Neural cell (in vitro differentiated cells): ENCODE results near the gene ITGA1. TPM values are rescaled to one million over a fixed set of nuclear protein-coding genes. Genes with fewer than 3 reads are reported as not detected.

Experiments
- H2AFZ ChIP-seq: fragments of 200-600, 300-800 bp; sonication (generic), shearing (Covaris generic); 2 replicates; pipeline ENCODE4 v1.6.0; 2014; ENCODE audit warnings: low read depth, mild to moderate bottlenecking, antibody characterized with exemption, low read length, moderate library complexity
- H3F3A ChIP-seq: fragments of 200-600 bp; shearing (Covaris generic); 2 replicates; pipeline ENCODE4 v1.6.1; 2016; ENCODE audit warnings: mild to moderate bottlenecking, moderate library complexity, mixed read lengths, antibody characterized with exemption, low read length; ENCODE audit not compliant: insufficient read depth, poor library complexity, severe bottlenecking
- H3K27ac ChIP-seq: fragments of 200-600, 300-800 bp; sonication (generic), shearing (Covaris generic); 2 replicates; pipeline ENCODE4 v1.5.1; 2014; ENCODE audit warnings: mild to moderate bottlenecking, low read length, moderate library complexity
- H3K27me3 ChIP-seq: fragments of 300-800, 200-600 bp; sonication (generic), shearing (Covaris generic); 2 replicates; pipeline ENCODE4 v1.6.0; 2014; ENCODE audit warnings: mild to moderate bottlenecking, low read depth, low read length, moderate library complexity; ENCODE audit not compliant: insufficient read depth
- H3K36me3 ChIP-seq: fragments of 300-800, 200-600 bp; sonication (generic), shearing (Covaris generic); 2 replicates; pipeline ENCODE4 v1.5.1; 2014; ENCODE audit warnings: mild to moderate bottlenecking, antibody characterized with exemption, low read length, moderate library complexity; ENCODE audit not compliant: insufficient read depth
- H3K4me2 ChIP-seq: fragments of 300-800, 200-600 bp; sonication (generic), shearing (Covaris generic); 2 replicates; pipeline ENCODE4 v1.6.0; 2014; ENCODE audit warnings: mild to moderate bottlenecking, low read length
- H3K4me3 ChIP-seq: fragments of 300-800, 200-600 bp; sonication (generic), shearing (Covaris generic); 2 replicates; pipeline ENCODE4 v1.5.1; 2014; ENCODE audit warnings: mild to moderate bottlenecking, low read length, moderate library complexity
- H3K79me2 ChIP-seq: fragments of 200-600 bp; shearing (Covaris generic); replicated peaks from 2 replicates; pipeline ENCODE4 v1.6.0; 2014; ENCODE audit warnings: mild to moderate bottlenecking, low read length, moderate library complexity; ENCODE audit not compliant: insufficient read depth
- H3K9ac ChIP-seq: fragments of 300-800, 200-600 bp; sonication (generic), shearing (Covaris generic); 2 replicates; pipeline ENCODE4 v1.6.1; 2016; ENCODE audit warnings: mild to moderate bottlenecking, low read length, mixed read lengths
- H3K9me2 ChIP-seq: fragments of 200-600 bp; shearing (Covaris generic); 2 replicates; pipeline ENCODE4 v1.6.1; 2016; ENCODE audit warnings: mild to moderate bottlenecking, low read length, mixed read lengths; ENCODE audit not compliant: insufficient read depth
- H3K9me3 ChIP-seq: fragments of 200-600, 300-800 bp; sonication (generic), shearing (Covaris generic); 2 replicates; pipeline ENCODE4 v1.6.1; 2016; ENCODE audit warnings: mild to moderate bottlenecking, mixed run types, low read length, moderate library complexity, mixed read lengths
- H4K20me1 ChIP-seq: fragments of 200-600 bp; shearing (Covaris generic); 2 replicates; pipeline ENCODE4 v1.6.1; 2016; ENCODE audit warnings: mild to moderate bottlenecking, mixed run types; ENCODE audit not compliant: insufficient read depth
- CTCF ChIP-seq: fragments of 450-650 bp; IDR thresholded peaks from 2 replicates; pipeline ENCODE4 v1.5.1; 2014; ENCODE audit warnings: antibody characterized with exemption, mild to moderate bottlenecking, moderate library complexity; ENCODE audit not compliant: poor library complexity, severe bottlenecking
- EP300 ChIP-seq: fragments of 450-650 bp; conservative IDR thresholded peaks from 2 replicates; pipeline ENCODE4 v1.6.1; 2014; ENCODE audit warnings: antibody characterized with exemption, mild to moderate bottlenecking, moderate library complexity; ENCODE audit not compliant: poor library complexity, severe bottlenecking
- EZH2 ChIP-seq: fragments of 200-600, 300-800 bp; shearing (Covaris generic), sonication (generic); IDR thresholded peaks from 2 replicates; pipeline ENCODE4 v1.6.1; 2014; ENCODE audit warnings: antibody characterized with exemption, low read length, borderline replicate concordance, mild to moderate bottlenecking; ENCODE audit not compliant: insufficient read depth, poor library complexity, severe bottlenecking
- MXI1 ChIP-seq: fragments of 450-650 bp; conservative IDR thresholded peaks from 2 replicates; pipeline ENCODE4 v1.6.1; 2014; ENCODE audit warnings: antibody characterized with exemption, mild to moderate bottlenecking; ENCODE audit not compliant: poor library complexity, severe bottlenecking
- RAD21 ChIP-seq: fragments of 450-650 bp; conservative IDR thresholded peaks from 2 replicates; pipeline ENCODE4 v1.6.1; 2014; ENCODE audit warnings: antibody characterized with exemption, mild to moderate bottlenecking, moderate library complexity
- REST ChIP-seq: IDR thresholded peaks from 2 replicates; pipeline ENCODE4 v1.6.1; 2012; ENCODE audit warnings: borderline replicate concordance
- SMC3 ChIP-seq: fragments of 450-650 bp; conservative IDR thresholded peaks from 2 replicates; pipeline ENCODE4 v1.6.1; 2014; ENCODE audit warnings: antibody characterized with exemption, mild to moderate bottlenecking, moderate library complexity; ENCODE audit not compliant: poor library complexity
- polyA plus RNA-seq: library from polyadenylated mRNA; depleted of rRNA; stranded (reverse); fragments of >200 nt; gene quantifications from 2 replicates; pipeline ENCODE4 v1.2.3, GENCODE V29; 2014

The ITGA1 gene
- polyA plus RNA-seq, 1 donor from 2014 or later = 0.15 TPM

GRCh38 chr5:52772668-52773067 is 15.0 kb upstream of the ITGA1 start:
- H4K20me1 ChIP-seq = no peaks in the 10 kb centered on the region
- H3K9me2 ChIP-seq = no peaks in the 10 kb centered on the region
- H3K9ac ChIP-seq = no peak overlapping the region
- H3K36me3 ChIP-seq = no peaks in the 10 kb centered on the region
- no peak overlapping the region for H3K27ac ChIP-seq
- no peaks in the 10 kb centered on the region for H3K27me3 ChIP-seq
- no peak overlapping the region for H3K4me2 ChIP-seq
- TF ChIP-seq REST = no peak
- TF ChIP-seq RAD21 = no peak
- no peak for TF ChIP-seq SMC3
- no peak for TF ChIP-seq EZH2
- no peak for TF ChIP-seq CTCF
- H2AFZ ChIP-seq = no peak overlapping the region
- no peaks in the 10 kb centered on the region for H3F3A ChIP-seq
- no peaks in the 10 kb centered on the region for H3K9me3 ChIP-seq
- no peak overlapping the region for H3K4me3 ChIP-seq
- no peaks in the 10 kb centered on the region for H3K79me2 ChIP-seq

GRCh38 chr5:52773342-52773741 is 14.4 kb upstream of the ITGA1 start:
- no peaks in the 10 kb centered on the region for H3K27me3 ChIP-seq
- TF ChIP-seq MXI1 (no peak), REST (no peak), EP300 (no peak)
- no peaks in the 10 kb centered on the region for H3F3A ChIP-seq
- no peak overlapping the region for H3K27ac ChIP-seq
- no peaks in the 10 kb centered on the region for H4K20me1 ChIP-seq
- no peak overlapping the region for H3K4me3 ChIP-seq
- H2AFZ ChIP-seq = no peak overlapping the region
- H3K4me2 ChIP-seq = no peak overlapping the region
- H3K79me2 ChIP-seq = no peaks in the 10 kb centered on the region
- no peak overlapping the region for H3K9ac ChIP-seq
- H3K9me3 ChIP-seq = no peaks in the 10 kb centered on the region
- no peaks in the 10 kb centered on the region for H3K9me2 ChIP-seq
- H3K36me3 ChIP-seq = no peaks in the 10 kb centered on the region
